Inferior parietal cortex (tissue), 1 donor: ENCODE data around the gene PPP6R2.

Source experiments
- DNase-seq: peaks from one replicate; pipeline ENCODE4 v3.0.0-alpha.2; 2016; ENCODE audit errors: extremely low spot score

Gene PPP6R2

GRCh38 chr22:50469377-50470305, 126.5 kb downstream of the PPP6R2 start:
- DNase-seq: no peak

- no peak for DNase-seq
Measured at GRCh38 chr22:50470491-50470890, 127.4 kb downstream of the PPP6R2 start.

- peak; percentile 48 for DNase-seq
Measured at GRCh38 chr22:50471197-50471847, 128.2 kb downstream of the PPP6R2 start.

- no peak for DNase-seq
Measured at GRCh38 chr22:50471962-50472361, 128.8 kb downstream of the PPP6R2 start.

GRCh38 chr22:50473088-50473487, 130.0 kb downstream of the PPP6R2 start:
- DNase-seq: no peak

GRCh38 chr22:50473855-50474671, 130.9 kb downstream of the PPP6R2 start:
- DNase-seq: no peak

- peak; percentile 86 for DNase-seq
Measured at GRCh38 chr22:50474710-50475651, 131.9 kb downstream of the PPP6R2 start, which contains the start of gene SBF1. Gene SBF1, minus strand, starts transcription at chr22:50475035. Its CDS starts 195 bp downstream, at chr22:50474840.

- no peak for DNase-seq
Measured at GRCh38 chr22:50475652-50476002, 132.5 kb downstream of the PPP6R2 start.

GRCh38 chr22:50476868-50477267, 133.7 kb downstream of the PPP6R2 start:
- DNase-seq: no peak

GRCh38 chr22:50477923-50478322, 134.8 kb downstream of the PPP6R2 start:
- no peak for DNase-seq

GRCh38 chr22:50479721-50480120, 136.6 kb downstream of the PPP6R2 start:
- DNase-seq: no peak

GRCh38 chr22:50481045-50481439, 137.9 kb downstream of the PPP6R2 start:
- DNase-seq: no peak

GRCh38 chr22:50481440-50482106, 138.4 kb downstream of the PPP6R2 start, which contains the start of gene ADM2:
Gene ADM2, plus strand, starts transcription at chr22:50481543. Its CDS starts 305 bp downstream, at chr22:50481848.
- no peak for DNase-seq

- DNase-seq: no peak
Measured at GRCh38 chr22:50482107-50483074, 139.3 kb downstream of the PPP6R2 start.

- no peak for DNase-seq
Measured at GRCh38 chr22:50483106-50483505, 140.0 kb downstream of the PPP6R2 start.

- no peak for DNase-seq
Measured at GRCh38 chr22:50483556-50483955, 140.4 kb downstream of the PPP6R2 start.

- DNase-seq: no peak
Measured at GRCh38 chr22:50483977-50484853, 141.1 kb downstream of the PPP6R2 start.
